OCI-LY1 (cell line): ENCODE data around the gene MYCT1.
A peak's percentile ranks its signal among the peaks of the same experiment; 100 is the strongest.
"Not testable (repeated sequence)": the region's sequence is repeated elsewhere in the genome, so short reads cannot be mapped to it uniquely, and the experiment has no call there.

ENCODE experiments used
- H2AFZ ChIP-seq: fragments of 200-600 bp; sonication (generic), shearing (Covaris generic); 2 replicates; pipeline ENCODE4 v1.6.0; 2014; ENCODE audit warnings: antibody characterized with exemption, mild to moderate bottlenecking, low read length
- H3F3A ChIP-seq: fragments of 200-600 bp; sonication (generic), shearing (Covaris generic); 2 replicates; pipeline ENCODE4 v1.6.0; 2014; ENCODE audit warnings: mild to moderate bottlenecking, antibody characterized with exemption, low read length, moderate library complexity; ENCODE audit not compliant: insufficient read depth
- H3K27ac ChIP-seq: fragments of 200-600 bp; sonication (generic); 2 replicates; pipeline ENCODE4 v1.5.1; 2014; ENCODE audit warnings: low read length, mixed run types, mild to moderate bottlenecking, low read depth; ENCODE audit not compliant: poor library complexity, severe bottlenecking
- H3K27me3 ChIP-seq: fragments of 200-600 bp; sonication (generic); 2 replicates; pipeline ENCODE4 v1.6.0; 2014; ENCODE audit warnings: antibody characterized with exemption, mild to moderate bottlenecking, low read length, moderate library complexity; ENCODE audit not compliant: insufficient read depth
- H3K36me3 ChIP-seq: fragments of 200-600 bp; sonication (generic); 2 replicates; pipeline ENCODE4 v1.6.1; 2014; ENCODE audit warnings: mild to moderate bottlenecking, antibody characterized with exemption, low read length, moderate library complexity, mixed read lengths; ENCODE audit not compliant: insufficient read depth
- H3K4me1 ChIP-seq: fragments of 200-600 bp; sonication (generic); 2 replicates; pipeline ENCODE4 v1.5.1; 2014; ENCODE audit warnings: mild to moderate bottlenecking, low read length, moderate library complexity; ENCODE audit not compliant: insufficient read depth, severe bottlenecking
- H3K4me2 ChIP-seq: fragments of 200-600 bp; sonication (generic), shearing (Covaris generic); 2 replicates; pipeline ENCODE4 v1.6.1; 2014; ENCODE audit warnings: low read length
- H3K4me3 ChIP-seq: fragments of 200-600 bp; sonication (generic); 2 replicates; pipeline ENCODE4 v1.5.1; 2014; ENCODE audit warnings: low read length, low read depth, mild to moderate bottlenecking, mixed read lengths; ENCODE audit not compliant: poor library complexity, severe bottlenecking
- H3K79me2 ChIP-seq: fragments of 200-600 bp; shearing (Covaris generic); 2 replicates; pipeline ENCODE4 v1.6.1; 2016; ENCODE audit warnings: mixed run types, low read length, mixed read lengths; ENCODE audit not compliant: insufficient read depth
- H3K9ac ChIP-seq: fragments of 200-600 bp; sonication (generic), shearing (Covaris generic); 2 replicates; pipeline ENCODE4 v1.6.1; 2014; ENCODE audit warnings: mild to moderate bottlenecking, low read length, mixed read lengths
- H3K9me2 ChIP-seq: fragments of 200-600 bp; sonication (generic), shearing (Covaris generic); 2 replicates; pipeline ENCODE4 v1.6.1; 2014; ENCODE audit warnings: low read depth, mild to moderate bottlenecking, low read length, mixed read lengths
- H3K9me3 ChIP-seq: fragments of 200-600 bp; shearing (Covaris generic); 2 replicates; pipeline ENCODE4 v1.6.1; 2014; ENCODE audit warnings: low read length, mixed read lengths
- H4K20me1 ChIP-seq: fragments of 200-600 bp; sonication (generic), shearing (Covaris generic); 2 replicates; pipeline ENCODE4 v1.6.0; 2016; ENCODE audit warnings: mild to moderate bottlenecking, low read length; ENCODE audit not compliant: insufficient read depth
- CTCF ChIP-seq: fragments of 200-600 bp; sonication (generic), shearing (Covaris generic); IDR thresholded peaks from 2 replicates; pipeline ENCODE4 v1.5.1; 2017; ENCODE audit warnings: mild to moderate bottlenecking, antibody characterized with exemption, low read length, moderate library complexity, mixed read lengths
- EZH2 ChIP-seq: fragments of 200-600 bp; sonication (generic), shearing (Covaris generic); IDR thresholded peaks from 2 replicates; pipeline ENCODE4 v1.8.0; 2017; ENCODE audit warnings: borderline replicate concordance, mixed run types, mild to moderate bottlenecking, antibody characterized with exemption, low read length, moderate library complexity, mixed read lengths

Gene MYCT1

GRCh38 chr6:152701081-152701862, 3.6 kb downstream of the MYCT1 start:
- H3K9me3 ChIP-seq, result no peaks in the 10 kb centered on the region
- H3K9ac ChIP-seq, result no peak overlapping the region
- no peaks in the 10 kb centered on the region for H3K79me2 ChIP-seq
- H4K20me1 ChIP-seq, result no peaks in the 10 kb centered on the region
- H3F3A ChIP-seq, result no peaks in the 10 kb centered on the region
- no peak overlapping the region for H3K4me3 ChIP-seq
- H3K4me1 ChIP-seq, result peaks cover 10% of the 10 kb centered on the region
- TF ChIP-seq CTCF (peak; percentile 31; the same call in 1 of the 2 replicates), EZH2 (no peak)
- H3K9me2 ChIP-seq, result no peaks in the 10 kb centered on the region
- H3K4me2 ChIP-seq, result no peak overlapping the region
- no peaks in the 10 kb centered on the region for H3K27me3 ChIP-seq
- H2AFZ ChIP-seq, result no peak overlapping the region
- H3K36me3 ChIP-seq, result no peaks in the 10 kb centered on the region
- H3K27ac ChIP-seq, result no peak overlapping the region

- no peak; the same call in 1 of the 2 replicates for TF ChIP-seq CTCF
- no peak for TF ChIP-seq EZH2
- Histone ChIP-seq H3K4me2 (no peak overlapping the region), H3K27ac (no peak overlapping the region), H3K36me3 (no peaks in the 10 kb centered on the region), H4K20me1 (no peaks in the 10 kb centered on the region), H3K9ac (no peak overlapping the region), H3K27me3 (no peaks in the 10 kb centered on the region), H3F3A (no peaks in the 10 kb centered on the region), H3K4me3 (no peak overlapping the region), H3K9me3 (no peaks in the 10 kb centered on the region), H3K9me2 (no peaks in the 10 kb centered on the region), H2AFZ (no peak overlapping the region), H3K4me1 (peaks cover 10% of the 10 kb centered on the region), H3K79me2 (no peaks in the 10 kb centered on the region)
These were observed 4.2 kb downstream of the MYCT1 start for GRCh38 chr6:152701863-152702401.

GRCh38 chr6:152703750-152704149, 6.1 kb downstream of the MYCT1 start:
- H3K27me3 ChIP-seq, H3K4me3 ChIP-seq, H4K20me1 ChIP-seq, H2AFZ ChIP-seq, H3K27ac ChIP-seq, H3K79me2 ChIP-seq, H3K4me1 ChIP-seq, H3K9ac ChIP-seq, H3F3A ChIP-seq, H3K9me2 ChIP-seq, H3K4me2 ChIP-seq, H3K36me3 ChIP-seq, H3K9me3 ChIP-seq: not testable (repeated sequence)
